Liver (tissue), 3 donors: ENCODE results near the gene FRRS1.

Source experiments
- CTCF ChIP-seq: fragments of 150-350 bp; IDR thresholded peaks from 2 replicates; pipeline ENCODE4 v1.5.1; 2017; ENCODE audit warnings: improper control_type of control experiment, low read depth, low read length; ENCODE audit not compliant: missing input control
- HNF4G ChIP-seq: IDR thresholded peaks from 2 replicates; pipeline ENCODE4 v1.6.1; 2016; ENCODE audit warnings: antibody characterized with exemption
- SP1 ChIP-seq: IDR thresholded peaks from 2 replicates; pipeline ENCODE4 v1.6.1; 2018; ENCODE audit warnings: antibody characterized with exemption, mild to moderate bottlenecking
- TAF1 ChIP-seq: conservative IDR thresholded peaks from 2 replicates; pipeline ENCODE4 v1.6.1; 2016; ENCODE audit warnings: antibody characterized with exemption, mild to moderate bottlenecking
- ZBTB33 ChIP-seq: IDR thresholded peaks from 2 replicates; pipeline ENCODE4 v1.6.1; 2016; ENCODE audit warnings: antibody characterized with exemption
- donor health status: healthy.
- donor health status: healthy.

- TF ChIP-seq CTCF (no peak), TAF1 (no peak), SP1 (no peak), HNF4G (no peak), ZBTB33 (no peak)
Measured at GRCh38 chr1:99801584-99801983, 35.1 kb upstream of the FRRS1 start.
